Measurements from ENCODE around the gene SEC23A.

DNA sequence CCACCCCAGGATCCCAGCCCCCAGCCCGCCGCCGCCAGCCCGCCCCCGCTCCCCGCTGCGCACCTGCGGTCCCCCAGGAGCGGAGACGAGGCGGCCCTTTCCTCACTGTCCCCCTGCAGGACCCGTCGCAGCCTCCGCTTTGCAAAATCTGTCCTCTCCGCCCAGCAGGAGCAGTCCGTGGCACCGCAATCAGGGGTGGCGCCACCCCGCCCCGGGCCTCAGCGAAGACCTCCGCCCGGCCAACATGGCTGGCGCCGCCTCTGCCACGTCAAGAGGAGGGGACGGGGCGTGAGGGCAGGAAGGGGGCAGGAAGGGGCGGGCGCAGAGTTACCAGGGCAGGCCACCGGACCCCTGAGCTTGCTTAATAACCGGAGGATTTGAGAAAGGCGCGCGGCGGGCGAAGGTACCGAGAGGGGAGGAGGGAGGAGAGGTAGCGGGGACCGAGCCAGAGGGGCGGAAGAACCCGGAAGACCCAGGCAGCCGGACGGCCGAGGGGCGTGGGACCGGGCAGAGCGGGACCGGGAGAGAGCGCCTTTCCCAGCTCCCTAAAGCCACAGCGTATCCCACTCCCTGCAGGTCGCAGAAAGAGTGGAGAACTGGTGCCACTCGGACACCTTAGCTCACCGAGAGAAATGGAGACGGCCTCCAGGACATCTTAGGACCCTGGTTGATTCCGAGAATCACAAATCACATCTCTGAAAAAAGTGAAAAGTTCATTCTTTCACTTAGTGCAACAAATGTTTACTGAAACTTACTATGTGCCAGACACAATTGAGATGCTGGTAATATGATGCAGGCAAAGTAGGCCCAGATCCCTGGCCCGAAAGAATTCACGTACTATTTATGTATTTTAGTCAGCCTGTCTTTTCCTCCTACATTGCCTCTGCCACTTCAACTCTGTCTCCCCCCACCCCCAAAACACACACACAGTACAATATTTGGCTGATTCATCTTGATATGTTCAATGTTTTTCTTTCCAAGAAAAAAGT, at the start of gene SEC23A:
- TF ChIP-seq, protein P1, sequence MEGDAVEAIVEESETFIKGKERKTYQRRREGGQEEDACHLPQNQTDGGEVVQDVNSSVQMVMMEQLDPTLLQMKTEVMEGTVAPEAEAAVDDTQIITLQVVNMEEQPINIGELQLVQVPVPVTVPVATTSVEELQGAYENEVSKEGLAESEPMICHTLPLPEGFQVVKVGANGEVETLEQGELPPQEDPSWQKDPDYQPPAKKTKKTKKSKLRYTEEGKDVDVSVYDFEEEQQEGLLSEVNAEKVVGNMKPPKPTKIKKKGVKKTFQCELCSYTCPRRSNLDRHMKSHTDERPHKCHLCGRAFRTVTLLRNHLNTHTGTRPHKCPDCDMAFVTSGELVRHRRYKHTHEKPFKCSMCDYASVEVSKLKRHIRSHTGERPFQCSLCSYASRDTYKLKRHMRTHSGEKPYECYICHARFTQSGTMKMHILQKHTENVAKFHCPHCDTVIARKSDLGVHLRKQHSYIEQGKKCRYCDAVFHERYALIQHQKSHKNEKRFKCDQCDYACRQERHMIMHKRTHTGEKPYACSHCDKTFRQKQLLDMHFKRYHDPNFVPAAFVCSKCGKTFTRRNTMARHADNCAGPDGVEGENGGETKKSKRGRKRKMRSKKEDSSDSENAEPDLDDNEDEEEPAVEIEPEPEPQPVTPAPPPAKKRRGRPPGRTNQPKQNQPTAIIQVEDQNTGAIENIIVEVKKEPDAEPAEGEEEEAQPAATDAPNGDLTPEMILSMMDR (tag by site-specific recombination; IDR thresholded peaks at IDR 0.05), result peak; percentile 76
- TF ChIP-seq KLF9 (tag by site-specific recombination; IDR thresholded peaks at IDR 0.05; ENCODE audit: low read depth), result peak; percentile 82
- no peak for TF ChIP-seq ZNF350 (tag by site-specific recombination; IDR thresholded peaks at IDR 0.05)
- peak; percentile 46 for TF ChIP-seq ZEB2 (tag by site-specific recombination; IDR thresholded peaks at IDR 0.05)
- no peak for TF ChIP-seq ZNF132 (tag by site-specific recombination; IDR thresholded peaks at IDR 0.05; ENCODE audit: borderline replicate concordance)
- TF ChIP-seq KLF16 (tag by site-specific recombination; IDR thresholded peaks at IDR 0.05), result peak; percentile 68; the same call in 1 of the 2 replicates
- TF ChIP-seq, protein P2, sequence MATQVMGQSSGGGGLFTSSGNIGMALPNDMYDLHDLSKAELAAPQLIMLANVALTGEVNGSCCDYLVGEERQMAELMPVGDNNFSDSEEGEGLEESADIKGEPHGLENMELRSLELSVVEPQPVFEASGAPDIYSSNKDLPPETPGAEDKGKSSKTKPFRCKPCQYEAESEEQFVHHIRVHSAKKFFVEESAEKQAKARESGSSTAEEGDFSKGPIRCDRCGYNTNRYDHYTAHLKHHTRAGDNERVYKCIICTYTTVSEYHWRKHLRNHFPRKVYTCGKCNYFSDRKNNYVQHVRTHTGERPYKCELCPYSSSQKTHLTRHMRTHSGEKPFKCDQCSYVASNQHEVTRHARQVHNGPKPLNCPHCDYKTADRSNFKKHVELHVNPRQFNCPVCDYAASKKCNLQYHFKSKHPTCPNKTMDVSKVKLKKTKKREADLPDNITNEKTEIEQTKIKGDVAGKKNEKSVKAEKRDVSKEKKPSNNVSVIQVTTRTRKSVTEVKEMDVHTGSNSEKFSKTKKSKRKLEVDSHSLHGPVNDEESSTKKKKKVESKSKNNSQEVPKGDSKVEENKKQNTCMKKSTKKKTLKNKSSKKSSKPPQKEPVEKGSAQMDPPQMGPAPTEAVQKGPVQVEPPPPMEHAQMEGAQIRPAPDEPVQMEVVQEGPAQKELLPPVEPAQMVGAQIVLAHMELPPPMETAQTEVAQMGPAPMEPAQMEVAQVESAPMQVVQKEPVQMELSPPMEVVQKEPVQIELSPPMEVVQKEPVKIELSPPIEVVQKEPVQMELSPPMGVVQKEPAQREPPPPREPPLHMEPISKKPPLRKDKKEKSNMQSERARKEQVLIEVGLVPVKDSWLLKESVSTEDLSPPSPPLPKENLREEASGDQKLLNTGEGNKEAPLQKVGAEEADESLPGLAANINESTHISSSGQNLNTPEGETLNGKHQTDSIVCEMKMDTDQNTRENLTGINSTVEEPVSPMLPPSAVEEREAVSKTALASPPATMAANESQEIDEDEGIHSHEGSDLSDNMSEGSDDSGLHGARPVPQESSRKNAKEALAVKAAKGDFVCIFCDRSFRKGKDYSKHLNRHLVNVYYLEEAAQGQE (tag by site-specific recombination; IDR thresholded peaks at IDR 0.05), result peak; percentile 30; the same call in 1 of the 2 replicates
- no peak for TF ChIP-seq FEZF1 (tag by site-specific recombination; IDR thresholded peaks at IDR 0.05)
- no peak for TF ChIP-seq ZNF658 (tag by site-specific recombination; IDR thresholded peaks at IDR 0.05)
- TF ChIP-seq ZNF792 (tag by site-specific recombination; IDR thresholded peaks at IDR 0.05), result no peak
- TF ChIP-seq ZBTB7A (tag by site-specific recombination; IDR thresholded peaks at IDR 0.05; ENCODE audit: low read depth), result no peak
- 0 out of 2 replicates have a peak, but pooled peaks have one; percentile 4 for TF ChIP-seq ZFP69B (tag by site-specific recombination; IDR thresholded peaks at IDR 0.05)
- TF ChIP-seq, protein P3, sequence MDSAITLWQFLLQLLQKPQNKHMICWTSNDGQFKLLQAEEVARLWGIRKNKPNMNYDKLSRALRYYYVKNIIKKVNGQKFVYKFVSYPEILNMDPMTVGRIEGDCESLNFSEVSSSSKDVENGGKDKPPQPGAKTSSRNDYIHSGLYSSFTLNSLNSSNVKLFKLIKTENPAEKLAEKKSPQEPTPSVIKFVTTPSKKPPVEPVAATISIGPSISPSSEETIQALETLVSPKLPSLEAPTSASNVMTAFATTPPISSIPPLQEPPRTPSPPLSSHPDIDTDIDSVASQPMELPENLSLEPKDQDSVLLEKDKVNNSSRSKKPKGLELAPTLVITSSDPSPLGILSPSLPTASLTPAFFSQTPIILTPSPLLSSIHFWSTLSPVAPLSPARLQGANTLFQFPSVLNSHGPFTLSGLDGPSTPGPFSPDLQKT (IDR thresholded peaks at IDR 0.05; ENCODE audit: borderline replicate concordance, low read depth, low read length), result no peak
- TF ChIP-seq, protein P4, sequence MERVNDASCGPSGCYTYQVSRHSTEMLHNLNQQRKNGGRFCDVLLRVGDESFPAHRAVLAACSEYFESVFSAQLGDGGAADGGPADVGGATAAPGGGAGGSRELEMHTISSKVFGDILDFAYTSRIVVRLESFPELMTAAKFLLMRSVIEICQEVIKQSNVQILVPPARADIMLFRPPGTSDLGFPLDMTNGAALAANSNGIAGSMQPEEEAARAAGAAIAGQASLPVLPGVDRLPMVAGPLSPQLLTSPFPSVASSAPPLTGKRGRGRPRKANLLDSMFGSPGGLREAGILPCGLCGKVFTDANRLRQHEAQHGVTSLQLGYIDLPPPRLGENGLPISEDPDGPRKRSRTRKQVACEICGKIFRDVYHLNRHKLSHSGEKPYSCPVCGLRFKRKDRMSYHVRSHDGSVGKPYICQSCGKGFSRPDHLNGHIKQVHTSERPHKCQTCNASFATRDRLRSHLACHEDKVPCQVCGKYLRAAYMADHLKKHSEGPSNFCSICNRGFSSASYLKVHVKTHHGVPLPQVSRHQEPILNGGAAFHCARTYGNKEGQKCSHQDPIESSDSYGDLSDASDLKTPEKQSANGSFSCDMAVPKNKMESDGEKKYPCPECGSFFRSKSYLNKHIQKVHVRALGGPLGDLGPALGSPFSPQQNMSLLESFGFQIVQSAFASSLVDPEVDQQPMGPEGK (tag by site-specific recombination; IDR thresholded peaks at IDR 0.05), result peak; percentile 91

Measured in HEK293 (cell line).